ENCODE measurements around the gene PPP1R37.

DNA sequence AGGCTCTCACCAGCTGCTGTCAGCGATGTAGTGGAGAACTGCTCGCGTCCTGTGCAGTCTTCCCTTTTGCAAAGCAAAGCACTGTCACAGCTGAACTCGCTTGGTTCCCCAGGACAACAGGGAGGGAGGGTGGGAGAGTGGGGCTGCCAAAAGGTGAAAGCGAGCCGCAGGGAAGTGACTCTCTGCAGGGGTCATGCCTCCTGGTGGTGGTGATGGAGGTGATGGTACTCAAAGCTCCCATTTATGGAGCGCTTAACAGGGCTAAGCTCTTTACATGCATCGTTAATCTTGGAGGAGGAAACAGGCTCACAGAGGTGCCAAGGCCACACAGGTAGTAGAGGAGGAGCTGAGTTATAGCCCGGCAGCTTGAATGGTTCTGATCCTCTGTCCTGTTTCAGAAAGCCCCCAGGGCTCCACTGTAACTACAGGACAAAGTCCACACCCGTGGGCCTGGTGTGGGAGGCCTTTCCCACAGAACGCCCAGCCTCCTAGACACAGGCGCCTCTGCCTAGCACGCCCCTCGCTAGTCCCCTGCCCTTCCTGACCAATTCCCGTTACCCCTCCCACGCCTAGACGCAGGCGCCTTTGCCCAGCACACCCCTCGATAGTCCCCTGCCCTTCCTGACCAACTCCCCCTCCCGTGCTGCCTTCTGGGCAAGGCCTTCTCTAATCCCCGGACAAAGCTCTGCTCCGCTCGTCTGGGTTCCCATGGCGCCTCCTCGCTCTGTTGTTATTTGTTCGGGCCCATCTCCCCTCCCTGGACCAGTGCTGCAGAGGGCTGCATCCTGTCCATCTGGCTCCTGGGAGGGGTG lies 10.7 kb downstream of the PPP1R37 start:
- TF ChIP-seq POLR2A (IDR thresholded peaks at IDR 0.05), result no peak
- TF ChIP-seq, protein P1, sequence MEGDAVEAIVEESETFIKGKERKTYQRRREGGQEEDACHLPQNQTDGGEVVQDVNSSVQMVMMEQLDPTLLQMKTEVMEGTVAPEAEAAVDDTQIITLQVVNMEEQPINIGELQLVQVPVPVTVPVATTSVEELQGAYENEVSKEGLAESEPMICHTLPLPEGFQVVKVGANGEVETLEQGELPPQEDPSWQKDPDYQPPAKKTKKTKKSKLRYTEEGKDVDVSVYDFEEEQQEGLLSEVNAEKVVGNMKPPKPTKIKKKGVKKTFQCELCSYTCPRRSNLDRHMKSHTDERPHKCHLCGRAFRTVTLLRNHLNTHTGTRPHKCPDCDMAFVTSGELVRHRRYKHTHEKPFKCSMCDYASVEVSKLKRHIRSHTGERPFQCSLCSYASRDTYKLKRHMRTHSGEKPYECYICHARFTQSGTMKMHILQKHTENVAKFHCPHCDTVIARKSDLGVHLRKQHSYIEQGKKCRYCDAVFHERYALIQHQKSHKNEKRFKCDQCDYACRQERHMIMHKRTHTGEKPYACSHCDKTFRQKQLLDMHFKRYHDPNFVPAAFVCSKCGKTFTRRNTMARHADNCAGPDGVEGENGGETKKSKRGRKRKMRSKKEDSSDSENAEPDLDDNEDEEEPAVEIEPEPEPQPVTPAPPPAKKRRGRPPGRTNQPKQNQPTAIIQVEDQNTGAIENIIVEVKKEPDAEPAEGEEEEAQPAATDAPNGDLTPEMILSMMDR (IDR thresholded peaks at IDR 0.05), result peak in 3 of 6 experiments; percentile 8 to 23 (median 21)

Measured in thyroid gland (tissue), 4 donors.